SU-DHL-6 (cell line): Measurements from ENCODE around the gene FAIM2.

Experiments used
- EZH2phosphoT487 ChIP-seq: fragments of 200-600 bp; sonication (generic), shearing (Covaris generic); conservative IDR thresholded peaks from 2 replicates; pipeline ENCODE4 v1.6.1; 2018; ENCODE audit warnings: mild to moderate bottlenecking, antibody characterized with exemption, low read length, moderate library complexity, mixed read lengths
- TF ChIP-seq, protein P1 (sequence below): fragments of 200-600 bp; sonication (generic); IDR thresholded peaks from one replicate; pipeline ENCODE4 v1.5.1; 2017; ENCODE audit warnings: antibody characterized with exemption, mild to moderate bottlenecking, low read length, moderate library complexity; ENCODE audit not compliant: insufficient read depth, poor library complexity, severe bottlenecking

DNA sequence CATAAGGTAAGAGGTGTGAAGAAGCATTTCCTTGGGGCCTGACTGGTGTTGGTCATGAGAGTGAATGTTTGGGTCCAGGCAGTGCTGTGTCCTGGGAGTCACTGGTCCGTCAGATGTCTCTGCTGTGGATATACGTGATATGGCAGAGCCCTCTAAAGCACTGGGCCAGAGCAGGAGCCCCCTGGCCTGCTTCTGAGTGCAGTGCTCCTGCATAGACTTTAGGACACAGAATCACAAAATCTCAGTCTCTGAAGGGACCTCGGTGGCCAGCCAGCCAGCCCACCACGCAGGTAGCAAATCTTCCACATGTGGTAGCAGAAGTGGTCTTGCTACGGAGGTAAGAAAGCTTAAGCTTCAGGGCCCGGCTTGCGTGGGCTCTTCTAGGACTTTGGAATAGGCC, 28.3 kb upstream of the FAIM2 start:
- TF ChIP-seq, protein P1, sequence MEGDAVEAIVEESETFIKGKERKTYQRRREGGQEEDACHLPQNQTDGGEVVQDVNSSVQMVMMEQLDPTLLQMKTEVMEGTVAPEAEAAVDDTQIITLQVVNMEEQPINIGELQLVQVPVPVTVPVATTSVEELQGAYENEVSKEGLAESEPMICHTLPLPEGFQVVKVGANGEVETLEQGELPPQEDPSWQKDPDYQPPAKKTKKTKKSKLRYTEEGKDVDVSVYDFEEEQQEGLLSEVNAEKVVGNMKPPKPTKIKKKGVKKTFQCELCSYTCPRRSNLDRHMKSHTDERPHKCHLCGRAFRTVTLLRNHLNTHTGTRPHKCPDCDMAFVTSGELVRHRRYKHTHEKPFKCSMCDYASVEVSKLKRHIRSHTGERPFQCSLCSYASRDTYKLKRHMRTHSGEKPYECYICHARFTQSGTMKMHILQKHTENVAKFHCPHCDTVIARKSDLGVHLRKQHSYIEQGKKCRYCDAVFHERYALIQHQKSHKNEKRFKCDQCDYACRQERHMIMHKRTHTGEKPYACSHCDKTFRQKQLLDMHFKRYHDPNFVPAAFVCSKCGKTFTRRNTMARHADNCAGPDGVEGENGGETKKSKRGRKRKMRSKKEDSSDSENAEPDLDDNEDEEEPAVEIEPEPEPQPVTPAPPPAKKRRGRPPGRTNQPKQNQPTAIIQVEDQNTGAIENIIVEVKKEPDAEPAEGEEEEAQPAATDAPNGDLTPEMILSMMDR, result no peak
- no peak for TF ChIP-seq EZH2phosphoT487
